HG02870 (cell line): ENCODE data around the gene SLC29A2.
A peak's percentile ranks its signal among the peaks of the same experiment; 100 is the strongest.
"Not testable (repeated sequence)": the region's sequence is repeated elsewhere in the genome, so short reads cannot be mapped to it uniquely, and the experiment has no call there.

Experiments used
- ATAC-seq: cut with Tn5 transposase; IDR thresholded peaks from one replicate; pipeline ENCODE4 v1.9.1; 2021; ENCODE audit warnings: mild to moderate bottlenecking, moderate library complexity; ENCODE audit not compliant: unreplicated experiment

Gene SLC29A2

DNA sequence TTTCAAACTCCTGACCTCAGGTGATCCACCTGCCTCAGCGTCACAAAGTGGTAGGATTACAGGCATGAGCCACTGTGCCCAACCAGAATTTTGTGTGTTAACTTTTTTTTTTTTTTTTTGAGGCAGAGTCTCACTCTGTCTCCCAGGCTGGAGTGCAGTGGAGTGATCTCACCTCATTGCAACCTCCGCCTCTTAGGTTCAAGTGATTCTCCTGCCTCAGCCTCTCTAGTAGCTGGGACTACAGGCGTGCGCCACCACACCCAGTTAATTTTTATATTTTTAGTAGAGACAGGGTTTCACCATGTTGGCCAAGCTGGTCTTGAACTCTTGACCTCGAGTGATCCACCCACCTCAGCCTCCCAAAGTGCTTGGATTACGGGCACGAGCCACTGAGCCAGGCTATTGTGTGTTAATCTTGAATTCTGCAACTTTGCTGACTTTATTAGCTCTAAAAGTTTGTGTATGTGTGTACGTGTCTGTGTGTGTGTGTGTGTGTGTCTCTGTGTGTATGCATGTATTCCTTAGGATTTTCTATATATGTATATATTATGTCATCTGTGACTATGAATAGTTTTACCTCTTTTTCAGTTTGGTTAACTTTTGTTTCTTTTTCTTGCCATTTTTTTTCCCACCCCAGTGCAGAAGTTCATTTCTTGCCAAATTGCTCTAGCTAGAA lies 20.9 kb downstream of the SLC29A2 start:
- not testable (repeated sequence) for ATAC-seq

DNA sequence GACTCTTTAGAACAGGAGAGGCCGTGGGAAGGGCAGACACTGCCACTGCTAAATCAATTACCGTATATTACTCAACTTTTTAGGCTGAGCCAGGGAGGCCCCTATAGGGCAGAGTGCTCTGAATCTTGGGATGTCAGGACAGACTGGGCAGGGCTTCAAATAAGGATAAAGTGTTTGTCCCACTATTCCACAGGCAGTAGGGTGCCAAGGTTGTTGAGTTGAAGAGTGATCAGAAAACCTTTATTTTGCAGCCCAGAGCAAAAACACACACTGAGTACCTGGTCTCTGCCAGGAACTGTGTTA lies 22.5 kb downstream of the SLC29A2 start:
- ATAC-seq = no peak

DNA sequence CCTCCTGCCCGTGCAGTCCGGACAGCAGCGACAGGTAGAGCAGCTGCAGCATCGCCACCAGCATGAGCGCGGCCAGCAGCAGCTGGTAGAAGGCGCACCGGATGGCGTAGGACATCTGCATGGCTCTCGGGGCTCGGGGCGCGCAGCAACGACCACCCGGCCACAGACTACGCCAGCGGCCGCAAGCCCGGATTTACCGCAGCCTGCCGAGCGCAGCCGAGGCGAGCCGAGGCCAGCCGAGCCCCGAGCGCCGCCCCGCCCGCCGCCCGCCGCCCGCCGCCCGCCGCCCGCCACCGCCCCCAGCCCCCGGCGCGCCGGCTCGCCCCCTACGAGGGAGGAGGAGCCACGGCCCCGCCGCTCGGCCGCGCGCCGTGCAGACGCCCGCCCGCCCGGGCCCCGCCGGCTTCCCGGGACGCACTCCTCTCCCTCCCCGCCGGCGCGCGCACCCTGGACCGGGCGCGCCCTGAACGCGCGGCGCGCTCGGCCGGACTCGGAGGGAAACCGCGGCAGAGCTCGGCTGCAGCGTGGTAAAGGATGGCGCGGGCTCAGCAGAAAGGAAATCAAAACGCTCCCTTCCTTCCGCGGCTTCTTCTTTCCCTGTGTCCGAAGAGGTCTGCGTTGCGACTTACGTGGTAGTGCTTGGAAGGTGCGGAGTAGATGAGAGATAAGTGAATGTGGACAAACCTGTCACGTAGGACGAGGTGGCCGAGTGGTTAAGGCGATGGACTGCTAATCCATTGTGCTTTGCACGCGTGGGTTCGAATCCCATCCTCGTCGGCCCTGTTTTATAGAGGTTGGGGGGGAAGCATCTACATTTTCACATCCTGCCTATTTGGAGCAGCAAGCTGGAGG lies 23.9 kb downstream of the SLC29A2 start, which contains the start of gene B4GAT1:
Gene B4GAT1 (minus strand): TSS at position 205 of the 852 bp plus-strand sequence. CDS start 84 bp downstream, at position 121.
- ATAC-seq = peak; percentile 39

DNA sequence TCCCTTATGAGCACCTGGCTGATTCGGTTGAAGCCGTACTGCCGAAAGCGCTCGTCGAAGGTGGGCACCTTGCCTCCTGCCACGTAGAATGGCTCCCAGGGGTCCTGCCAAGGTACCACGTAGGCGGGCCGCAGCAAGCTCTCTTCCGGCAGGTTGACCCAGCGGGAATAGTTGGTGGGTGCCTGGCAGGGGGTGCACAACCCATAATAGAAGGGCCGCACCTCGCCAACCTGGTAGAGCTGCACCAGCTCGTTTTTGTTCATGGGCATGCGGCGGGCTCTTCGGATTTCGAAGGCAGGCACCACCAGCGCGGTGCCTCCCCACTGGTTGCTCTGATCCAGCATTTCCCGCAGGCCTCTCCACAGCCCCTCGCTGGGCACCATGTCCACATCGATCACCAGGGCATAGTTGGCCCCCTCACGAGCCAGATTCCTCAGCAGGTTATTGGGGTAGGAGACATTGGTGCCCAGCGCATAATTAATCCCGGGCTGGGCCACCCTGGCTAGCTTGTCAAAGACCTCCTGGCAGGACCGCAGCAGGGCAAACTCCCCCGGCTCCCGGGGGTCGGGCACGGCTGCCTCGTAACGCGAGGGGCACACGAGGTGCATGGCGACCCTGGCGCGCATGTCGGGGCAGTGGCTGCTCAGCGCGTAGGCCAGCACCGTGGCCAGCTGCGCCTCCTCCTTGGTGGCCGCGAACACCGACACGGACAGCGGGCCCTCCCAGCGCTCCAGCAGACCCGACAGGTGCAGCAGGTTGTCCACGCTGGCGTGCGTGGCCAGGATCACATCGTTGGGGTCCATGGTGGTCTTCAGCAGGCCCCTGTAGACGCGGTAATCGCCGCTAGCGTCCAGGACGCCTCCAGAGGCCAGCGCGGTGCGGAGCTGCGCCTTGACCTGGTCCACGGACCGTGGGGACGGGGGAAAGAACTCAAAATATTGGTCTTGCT lies 24.8 kb downstream of the SLC29A2 start:
- ATAC-seq = no peak

DNA sequence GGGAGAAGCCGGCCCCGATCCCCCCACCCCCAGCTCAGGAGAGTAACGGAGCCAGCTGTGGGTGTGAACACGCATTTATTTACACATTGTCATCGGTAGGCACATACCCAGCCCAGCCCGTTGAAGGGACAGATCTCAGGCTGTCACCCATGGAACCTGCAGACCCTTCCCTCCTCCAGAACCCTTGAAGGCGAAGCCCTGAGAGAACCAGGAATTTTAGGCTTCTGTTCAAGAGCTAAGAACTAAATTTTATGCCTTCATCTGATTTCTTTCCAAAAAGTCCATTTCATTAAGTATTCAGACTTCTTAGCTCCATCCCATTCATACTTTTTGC lies 26.3 kb downstream of the SLC29A2 start:
- no peak for ATAC-seq

DNA sequence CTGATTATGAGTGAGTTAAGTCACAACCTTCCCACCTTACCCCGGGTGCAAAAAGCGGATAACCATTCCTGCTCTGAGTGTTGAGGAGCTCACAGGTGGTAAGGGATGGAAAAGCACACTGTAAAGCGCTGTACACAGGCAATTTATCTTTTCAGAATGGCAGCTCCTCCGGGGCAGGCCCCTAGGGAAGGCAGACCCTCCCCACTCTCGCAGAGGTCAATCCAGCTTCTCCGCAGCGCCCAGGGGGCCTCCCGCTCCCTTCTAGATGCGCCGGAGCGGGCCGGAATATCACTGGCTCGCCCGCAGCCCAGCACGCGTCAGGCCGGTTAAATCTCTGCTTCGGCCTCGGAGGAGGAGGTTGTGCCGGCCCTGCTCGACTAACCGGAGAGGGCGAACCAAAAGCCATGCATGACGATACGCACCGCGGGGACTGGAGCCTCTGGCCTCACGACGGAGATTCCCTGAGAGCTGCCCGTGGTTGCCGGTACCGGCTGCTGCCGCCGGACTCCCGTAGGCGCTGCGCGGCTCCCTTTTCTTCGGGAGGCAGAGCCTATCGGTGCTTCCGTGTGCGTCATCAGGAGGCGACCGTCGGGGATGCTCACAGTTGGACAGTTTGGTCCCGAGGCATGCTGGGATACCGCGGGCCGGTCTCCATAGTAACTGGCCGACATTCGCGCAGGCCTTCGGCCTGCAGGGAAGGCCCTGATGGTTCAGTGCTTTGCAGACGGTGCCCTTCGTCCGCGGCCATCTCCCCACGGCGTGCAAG lies 26.8 kb downstream of the SLC29A2 start, which contains the start of gene BRMS1:
Gene BRMS1 (minus strand): TSS at position 555 of the 766 bp plus-strand sequence. CDS start 2,870 bp downstream, outside the sequence.
- peak; percentile 64 for ATAC-seq

DNA sequence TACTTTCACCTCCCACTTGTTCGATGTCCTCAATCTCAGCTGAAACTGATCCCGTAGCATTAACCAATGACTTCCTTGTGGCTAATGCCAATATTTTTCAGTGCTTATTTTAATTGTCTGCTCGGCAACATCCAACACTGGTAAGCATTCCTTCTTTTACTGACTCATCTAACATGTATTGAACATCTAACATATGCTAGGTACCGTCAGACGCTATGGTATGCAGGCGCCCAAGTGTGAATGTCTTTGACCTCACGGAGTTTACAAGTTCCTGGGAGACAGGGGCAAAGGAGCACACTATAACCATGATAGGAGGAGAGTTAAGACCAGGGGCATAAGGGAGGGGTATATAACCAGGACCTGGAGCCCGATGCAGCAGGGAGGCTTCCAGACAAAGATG lies 28.4 kb downstream of the SLC29A2 start:
- no peak for ATAC-seq

DNA sequence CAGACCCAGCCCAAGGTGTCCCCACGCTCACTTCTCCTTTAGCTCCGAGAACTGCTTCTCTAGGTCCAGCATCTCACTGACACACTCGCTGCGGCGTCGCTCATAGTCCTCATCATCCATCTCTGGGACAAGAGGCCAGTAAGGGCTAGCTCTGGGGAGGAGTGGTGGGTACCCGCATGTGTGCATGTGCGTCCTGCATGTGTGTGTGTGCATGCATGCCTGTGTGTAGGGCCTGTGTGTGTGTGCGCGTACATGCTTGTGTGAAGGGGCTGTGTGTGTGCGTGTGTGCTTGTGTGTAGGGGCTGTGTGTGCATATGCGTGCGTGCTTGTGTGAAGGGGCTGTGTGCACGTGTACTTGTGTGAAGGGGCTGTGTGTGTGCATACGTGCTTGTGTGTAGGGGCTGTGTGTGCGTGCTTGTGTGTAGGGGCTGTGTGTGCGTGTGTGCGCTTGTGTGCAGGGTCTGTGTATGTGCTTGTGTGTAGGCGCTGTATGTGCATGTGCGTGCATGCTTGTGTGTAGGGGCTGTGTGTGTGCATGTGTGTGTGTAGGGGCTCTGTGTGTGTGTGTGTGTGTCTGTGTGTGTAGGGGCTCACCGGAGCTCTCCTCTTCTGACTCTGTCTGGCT lies 29.9 kb downstream of the SLC29A2 start:
- no peak for ATAC-seq

DNA sequence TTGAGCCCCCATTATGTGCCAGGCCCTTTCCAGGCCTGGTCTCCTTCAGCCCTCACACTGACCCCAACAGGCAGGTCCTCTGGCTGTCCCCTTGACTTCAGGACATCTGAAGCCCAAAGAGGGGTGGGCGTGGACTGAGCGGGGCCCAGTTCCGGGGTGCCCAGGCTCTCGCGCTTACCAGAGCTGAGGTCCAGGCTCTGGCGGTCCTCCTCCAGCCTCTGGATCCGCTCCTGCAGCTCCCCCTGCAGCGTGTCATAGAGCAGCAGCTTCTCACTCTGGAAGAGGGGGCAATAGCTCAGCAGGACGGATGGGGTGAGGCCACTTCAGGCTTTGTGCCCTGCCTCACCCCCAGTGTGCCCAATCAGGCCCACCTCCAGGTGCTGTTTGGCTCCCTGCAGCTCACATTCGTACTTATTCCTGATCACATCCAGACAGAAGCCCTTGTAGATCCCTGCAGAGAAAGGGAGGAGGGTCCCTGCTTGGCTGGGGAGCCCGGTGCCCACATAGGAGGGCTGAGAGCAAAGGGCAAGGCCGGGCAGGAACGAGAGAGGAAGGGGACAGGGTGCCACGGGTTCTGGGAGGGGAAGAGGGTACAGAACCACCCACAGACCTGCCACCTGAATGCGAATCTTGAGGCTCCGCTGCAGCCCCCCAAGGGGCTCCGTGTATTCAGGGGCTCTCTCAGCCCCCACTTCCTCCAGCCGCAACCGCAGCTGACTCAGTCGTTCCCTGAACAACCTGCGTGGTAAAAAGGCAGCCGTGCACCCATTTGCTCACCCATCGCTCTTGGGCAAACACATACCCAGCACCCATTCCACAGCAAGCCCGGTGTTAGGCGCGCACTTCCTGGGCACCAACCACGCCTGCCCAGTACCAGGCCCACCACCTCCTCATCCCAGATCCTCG lies 30.7 kb downstream of the SLC29A2 start:
- no peak for ATAC-seq

DNA sequence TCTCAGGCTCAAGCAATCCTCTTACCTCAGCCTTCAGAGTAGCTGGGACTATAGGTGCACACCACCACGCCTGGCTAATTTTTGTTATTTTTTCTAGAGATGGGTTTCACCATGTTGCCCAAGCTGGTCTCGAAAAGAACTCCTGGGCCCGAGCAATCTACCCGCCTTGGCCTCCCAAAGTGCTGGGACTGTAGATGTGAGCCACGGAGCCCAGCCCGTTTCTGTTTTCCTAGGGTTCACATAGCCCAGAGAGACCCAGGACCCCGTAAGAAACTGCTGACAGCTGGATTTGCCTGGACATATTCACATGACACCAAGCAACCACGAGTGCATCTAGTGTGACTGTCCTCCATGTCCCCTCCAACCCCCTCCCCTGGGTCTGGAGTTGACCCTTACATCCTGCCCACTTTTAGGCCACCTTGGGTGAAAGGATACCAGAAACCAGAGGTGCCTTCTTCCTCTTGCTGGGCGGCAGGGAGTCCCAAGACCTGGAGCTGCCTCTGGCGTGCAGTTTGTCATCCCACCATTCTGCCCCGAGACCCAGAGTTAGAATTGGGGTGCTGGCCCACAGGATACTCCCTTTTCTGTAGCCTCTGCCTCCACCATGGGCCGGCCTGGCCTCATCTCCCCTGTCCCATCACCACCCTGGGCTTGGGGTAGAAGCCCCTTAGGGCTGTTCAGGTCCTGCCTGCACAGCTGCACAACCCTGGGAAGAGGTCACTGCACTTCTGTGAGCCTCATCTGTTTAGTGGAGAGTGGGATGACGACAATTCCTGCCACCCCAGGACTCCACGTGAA lies 31.7 kb downstream of the SLC29A2 start:
- no peak for ATAC-seq

DNA sequence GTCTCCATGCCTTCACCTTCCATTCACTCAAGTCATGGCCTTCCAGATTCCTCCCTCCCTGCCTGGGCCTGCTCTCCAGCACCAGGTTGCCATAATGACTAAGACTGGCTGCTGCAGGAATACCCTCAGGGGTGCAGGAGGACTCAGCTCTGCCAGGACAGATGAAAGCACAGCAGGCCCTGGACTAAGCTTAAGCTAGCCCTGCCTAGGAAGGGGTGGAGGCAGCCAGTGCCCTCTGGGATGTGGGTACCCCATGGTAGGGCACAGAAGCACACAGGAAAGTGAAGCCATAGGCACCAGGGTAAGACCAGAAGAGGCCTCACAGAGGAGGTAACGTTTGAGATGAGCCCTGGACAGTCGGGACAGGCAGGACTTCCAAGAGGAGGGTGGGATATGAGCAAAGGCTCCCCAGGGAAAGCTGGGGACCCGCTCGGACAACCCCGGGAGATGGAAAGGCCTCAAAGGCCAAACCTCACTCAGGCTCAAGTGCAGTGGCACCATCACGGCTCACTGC lies 32.3 kb downstream of the SLC29A2 start:
- ATAC-seq = no peak

DNA sequence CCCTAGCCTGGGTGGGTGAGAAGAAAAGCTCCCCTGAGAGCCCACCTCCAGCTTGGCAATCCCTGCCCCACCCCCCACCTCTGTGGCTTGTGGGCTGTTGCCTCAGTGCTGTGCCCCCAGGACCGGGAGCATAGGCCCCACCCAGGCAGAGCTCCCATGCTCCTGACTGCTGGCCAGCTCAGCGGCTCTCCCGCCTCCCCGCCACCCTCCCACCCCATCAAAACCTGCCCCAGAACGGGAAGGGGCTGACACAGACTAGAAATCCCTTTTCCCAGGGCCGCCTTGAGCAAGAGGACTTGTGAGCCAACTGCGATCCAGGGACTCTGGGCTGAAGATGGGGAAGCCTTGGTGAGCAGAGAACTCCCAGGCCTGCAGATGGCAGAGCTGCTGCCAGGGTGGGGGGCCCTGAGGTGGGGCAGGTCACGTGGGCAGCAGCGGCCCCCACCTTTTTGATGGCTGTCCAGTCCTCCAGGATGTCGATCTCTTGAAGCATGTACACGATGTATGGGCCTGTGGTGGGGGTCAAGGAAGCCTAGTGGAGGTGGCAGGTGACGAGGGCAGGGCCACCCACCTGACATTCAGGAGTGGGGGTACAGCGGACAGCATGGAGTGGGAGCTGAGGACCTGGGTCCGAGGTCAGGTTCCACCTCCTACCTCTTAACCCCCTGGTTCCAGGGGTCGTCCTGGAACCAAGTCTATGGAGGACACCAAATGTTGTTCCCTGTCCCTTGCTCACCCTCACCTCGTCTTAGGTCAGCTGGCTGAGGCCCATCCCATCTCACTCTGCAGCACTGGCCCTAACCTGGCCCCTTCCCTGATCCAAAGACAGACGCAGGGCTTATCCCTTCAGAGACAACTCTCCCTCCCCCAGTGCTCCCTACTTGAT lies 33.0 kb downstream of the SLC29A2 start:
- no peak for ATAC-seq

DNA sequence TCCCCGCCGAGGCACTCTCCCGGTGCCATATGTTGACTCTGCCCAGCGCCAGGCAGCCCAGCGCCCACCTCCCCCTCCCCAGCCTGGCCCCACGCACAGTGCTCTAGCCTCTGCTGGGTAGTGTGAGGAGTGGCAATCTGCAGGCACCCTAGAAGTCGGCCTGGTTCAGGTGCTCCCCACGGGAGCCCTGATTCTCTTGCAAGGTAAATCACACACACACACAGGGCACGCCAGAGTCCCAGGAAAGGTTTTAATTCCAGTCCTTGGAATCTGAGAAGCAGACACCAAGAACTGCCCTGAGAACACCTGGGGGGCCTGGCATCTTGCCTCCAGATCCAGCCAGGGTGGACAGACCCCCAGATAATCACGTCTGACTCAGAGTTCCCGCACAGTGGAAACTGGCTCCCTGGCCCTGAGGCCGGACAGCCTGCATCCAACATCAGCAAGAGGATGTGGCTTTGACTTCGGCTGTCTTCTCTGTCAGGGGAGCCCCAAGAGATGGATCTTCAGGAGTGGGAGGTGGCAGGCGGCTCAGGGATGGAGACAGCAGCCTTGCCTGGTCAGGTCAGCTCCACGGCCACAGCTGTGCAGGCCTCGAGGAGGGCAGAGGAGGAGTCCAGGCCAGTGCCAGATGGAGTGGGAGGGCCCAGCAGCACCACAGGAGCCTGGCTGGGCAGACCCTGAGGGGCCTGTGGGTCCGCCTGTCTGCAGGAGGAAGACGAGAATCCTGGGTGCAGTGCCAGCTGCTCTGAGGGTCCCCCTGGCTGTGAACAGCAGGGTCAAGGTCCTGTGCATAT lies 34.3 kb downstream of the SLC29A2 start:
- ATAC-seq = no peak

DNA sequence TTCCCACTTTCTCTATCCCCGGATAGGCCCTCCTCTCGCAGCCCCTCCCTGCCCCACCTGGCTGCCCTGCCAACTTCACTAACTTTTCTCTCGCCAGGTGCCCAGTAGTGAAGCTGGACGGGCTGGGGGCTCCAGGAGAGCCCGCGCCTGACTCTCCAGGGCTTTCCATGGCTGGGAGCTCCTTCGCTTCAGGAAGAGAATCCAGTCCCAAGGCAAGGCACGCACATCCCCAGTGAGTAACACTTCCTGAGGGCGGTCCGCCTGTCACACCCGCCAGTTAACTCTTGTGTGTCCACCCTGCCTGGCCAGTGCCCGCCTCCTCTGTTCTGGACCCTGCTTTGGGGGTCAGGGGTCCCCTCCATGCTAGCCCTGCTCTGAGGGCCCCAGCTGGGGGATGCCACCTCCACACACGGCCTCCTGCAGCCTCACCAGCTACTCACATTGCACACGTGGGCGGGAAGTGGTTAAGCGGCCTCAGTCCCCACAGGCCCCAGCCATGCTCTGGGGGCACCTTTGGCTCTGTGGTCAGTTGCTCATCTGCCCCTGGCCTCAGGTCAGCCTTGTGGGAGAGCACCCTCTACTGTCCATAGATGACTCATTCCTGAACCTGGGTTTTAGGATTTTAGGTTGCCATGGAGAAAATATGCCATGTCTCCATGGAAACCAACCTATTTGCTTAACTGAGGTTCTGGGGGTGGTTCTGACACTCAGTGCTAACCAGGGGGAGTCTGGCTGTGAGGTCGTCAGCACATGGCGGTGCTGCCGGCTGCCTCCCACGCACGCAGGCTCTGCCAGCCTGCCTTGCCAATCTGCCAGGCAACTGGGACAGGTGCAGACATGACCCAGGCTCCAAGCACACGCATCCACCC lies 35.1 kb downstream of the SLC29A2 start, which contains the start of gene RIN1:
Gene RIN1 (minus strand): TSS at position 201 of the 869 bp plus-strand sequence. CDS start 32 bp downstream, at position 169.
- peak; percentile 60 for ATAC-seq
